LNCaP clone FGC (cell line): ENCODE results near the gene CHD2.

ENCODE experiments used
- DNase-seq: peaks from one replicate; pipeline ENCODE4 v3.0.0-alpha.2; 2011; ENCODE audit warnings: low read depth
- H3K4me3 ChIP-seq: 2 replicates; pipeline ENCODE4 v1.5.1; 2011; ENCODE audit warnings: mild to moderate bottlenecking, low read depth, low read length, control low read depth
- TF ChIP-seq, protein P1 (sequence below): IDR thresholded peaks from 2 replicates; pipeline ENCODE4 v1.5.1; 2012; ENCODE audit warnings: mild to moderate bottlenecking; ENCODE audit not compliant: control insufficient read depth, insufficient read depth; ENCODE audit errors: extremely low read depth

CHD2 gene

GRCh38 chr15:92949604-92950249 lies 49.6 kb downstream of the CHD2 start:
- TF ChIP-seq, protein P1, sequence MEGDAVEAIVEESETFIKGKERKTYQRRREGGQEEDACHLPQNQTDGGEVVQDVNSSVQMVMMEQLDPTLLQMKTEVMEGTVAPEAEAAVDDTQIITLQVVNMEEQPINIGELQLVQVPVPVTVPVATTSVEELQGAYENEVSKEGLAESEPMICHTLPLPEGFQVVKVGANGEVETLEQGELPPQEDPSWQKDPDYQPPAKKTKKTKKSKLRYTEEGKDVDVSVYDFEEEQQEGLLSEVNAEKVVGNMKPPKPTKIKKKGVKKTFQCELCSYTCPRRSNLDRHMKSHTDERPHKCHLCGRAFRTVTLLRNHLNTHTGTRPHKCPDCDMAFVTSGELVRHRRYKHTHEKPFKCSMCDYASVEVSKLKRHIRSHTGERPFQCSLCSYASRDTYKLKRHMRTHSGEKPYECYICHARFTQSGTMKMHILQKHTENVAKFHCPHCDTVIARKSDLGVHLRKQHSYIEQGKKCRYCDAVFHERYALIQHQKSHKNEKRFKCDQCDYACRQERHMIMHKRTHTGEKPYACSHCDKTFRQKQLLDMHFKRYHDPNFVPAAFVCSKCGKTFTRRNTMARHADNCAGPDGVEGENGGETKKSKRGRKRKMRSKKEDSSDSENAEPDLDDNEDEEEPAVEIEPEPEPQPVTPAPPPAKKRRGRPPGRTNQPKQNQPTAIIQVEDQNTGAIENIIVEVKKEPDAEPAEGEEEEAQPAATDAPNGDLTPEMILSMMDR = no peak
- H3K4me3 ChIP-seq = no peak overlapping the region
- no peak for DNase-seq

DNA sequence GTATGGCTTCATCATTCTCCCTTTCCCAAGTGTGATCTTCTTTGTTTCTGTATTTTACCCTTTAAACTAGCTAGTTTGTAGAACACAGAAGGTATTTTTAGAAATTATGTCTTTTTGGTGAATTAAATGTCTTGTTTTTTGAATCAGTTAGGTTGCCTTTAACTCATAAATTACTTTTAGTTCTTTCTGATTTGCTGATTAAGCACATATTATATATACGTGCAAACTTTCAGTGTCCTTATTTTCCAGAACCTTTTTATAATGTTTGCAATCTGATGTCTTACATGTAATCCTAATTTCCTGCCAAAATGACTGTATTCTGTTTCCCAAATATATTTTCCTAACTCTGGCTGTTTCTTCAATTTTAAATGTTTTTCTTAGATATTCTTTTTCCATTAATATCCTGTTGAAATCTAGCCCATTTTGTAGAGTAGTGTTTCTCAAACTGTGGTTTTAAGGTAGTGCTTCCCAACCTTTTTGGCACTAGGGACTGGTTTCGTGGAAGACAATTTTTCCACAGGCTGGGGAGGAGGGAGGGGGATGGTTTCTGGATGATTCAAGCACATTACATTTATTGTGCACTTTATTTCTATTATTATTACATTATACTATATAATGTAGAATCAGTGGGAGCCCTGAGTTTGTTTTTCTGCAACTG lies 51.8 kb downstream of the CHD2 start:
- H3K4me3 ChIP-seq = no peak overlapping the region
- DNase-seq = no peak
- TF ChIP-seq, protein P1 = no peak

DNA sequence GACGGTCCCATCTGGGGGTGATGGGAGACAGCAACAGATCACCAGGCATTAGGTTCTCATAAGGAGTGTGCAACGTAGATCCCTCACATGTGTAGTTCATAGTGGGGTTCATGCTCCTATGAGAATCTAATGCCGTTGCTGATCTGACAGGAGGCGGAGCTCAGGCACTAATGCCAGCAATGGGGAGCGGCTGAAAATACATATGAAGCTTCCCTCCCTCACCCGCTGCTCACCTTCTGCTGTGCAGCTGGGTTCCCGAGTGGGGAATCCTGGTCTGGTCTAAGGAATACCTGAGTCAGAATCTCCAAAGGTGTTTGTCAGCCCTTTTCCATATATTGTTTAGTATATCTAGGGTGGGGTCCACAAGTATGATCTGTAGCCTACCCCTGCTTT lies 52.3 kb downstream of the CHD2 start:
- H3K4me3 ChIP-seq = no peak overlapping the region
- TF ChIP-seq, protein P1 = no peak
- no peak for DNase-seq

DNA sequence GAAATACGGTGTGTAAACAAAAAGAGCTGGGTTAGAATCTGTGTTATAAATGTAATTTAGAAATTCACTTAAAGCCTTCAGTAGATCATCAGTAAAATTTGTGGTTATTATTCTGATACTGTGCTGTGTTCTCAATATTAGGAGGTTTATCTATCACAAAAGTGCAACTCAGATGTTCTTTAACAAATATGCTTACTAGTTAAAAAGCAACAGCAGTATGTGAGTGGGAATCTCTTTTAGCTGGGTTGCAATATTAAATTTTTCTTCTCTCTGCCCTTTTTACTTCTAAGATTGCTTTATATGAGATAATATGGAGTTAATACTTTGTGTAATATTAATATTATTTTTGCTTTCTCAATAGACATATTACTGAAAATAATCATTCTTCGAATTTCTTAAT lies 53.4 kb downstream of the CHD2 start:
- DNase-seq = no peak
- no peak overlapping the region for H3K4me3 ChIP-seq
- TF ChIP-seq, protein P1 = no peak

DNA sequence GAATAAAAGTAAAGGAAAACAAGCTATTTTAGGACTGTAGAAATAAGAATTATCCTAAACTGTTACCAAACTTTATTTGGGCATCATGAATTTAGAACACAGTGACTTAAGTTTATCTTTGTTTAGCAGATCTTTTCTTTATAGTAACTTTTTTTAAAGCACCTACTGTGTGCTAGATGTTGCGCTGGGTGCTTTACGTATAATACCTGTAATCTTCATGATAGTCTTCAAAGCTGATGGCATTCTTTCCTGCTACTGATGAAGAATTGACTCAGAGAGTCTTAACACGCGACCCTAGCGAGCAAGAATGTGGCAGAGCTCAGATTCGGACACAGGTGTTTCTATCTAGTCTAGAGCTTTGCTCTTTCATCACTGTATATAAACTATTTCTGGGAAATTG lies 53.9 kb downstream of the CHD2 start:
- no peak for DNase-seq
- TF ChIP-seq, protein P1 = no peak
- H3K4me3 ChIP-seq = no peak overlapping the region

- H3K4me3 ChIP-seq = no peak overlapping the region
- TF ChIP-seq, protein P1 = peak; percentile 25; the same call in 1 of the 2 replicates
- no peak for DNase-seq
These were observed 54.5 kb downstream of the CHD2 start for GRCh38 chr15:92954578-92954977.

GRCh38 chr15:92955706-92956105 lies 55.6 kb downstream of the CHD2 start:
- no peak overlapping the region for H3K4me3 ChIP-seq
- TF ChIP-seq, protein P1 = no peak
- DNase-seq = no peak
